Measurements from ENCODE around the gene APOD.

DNA sequence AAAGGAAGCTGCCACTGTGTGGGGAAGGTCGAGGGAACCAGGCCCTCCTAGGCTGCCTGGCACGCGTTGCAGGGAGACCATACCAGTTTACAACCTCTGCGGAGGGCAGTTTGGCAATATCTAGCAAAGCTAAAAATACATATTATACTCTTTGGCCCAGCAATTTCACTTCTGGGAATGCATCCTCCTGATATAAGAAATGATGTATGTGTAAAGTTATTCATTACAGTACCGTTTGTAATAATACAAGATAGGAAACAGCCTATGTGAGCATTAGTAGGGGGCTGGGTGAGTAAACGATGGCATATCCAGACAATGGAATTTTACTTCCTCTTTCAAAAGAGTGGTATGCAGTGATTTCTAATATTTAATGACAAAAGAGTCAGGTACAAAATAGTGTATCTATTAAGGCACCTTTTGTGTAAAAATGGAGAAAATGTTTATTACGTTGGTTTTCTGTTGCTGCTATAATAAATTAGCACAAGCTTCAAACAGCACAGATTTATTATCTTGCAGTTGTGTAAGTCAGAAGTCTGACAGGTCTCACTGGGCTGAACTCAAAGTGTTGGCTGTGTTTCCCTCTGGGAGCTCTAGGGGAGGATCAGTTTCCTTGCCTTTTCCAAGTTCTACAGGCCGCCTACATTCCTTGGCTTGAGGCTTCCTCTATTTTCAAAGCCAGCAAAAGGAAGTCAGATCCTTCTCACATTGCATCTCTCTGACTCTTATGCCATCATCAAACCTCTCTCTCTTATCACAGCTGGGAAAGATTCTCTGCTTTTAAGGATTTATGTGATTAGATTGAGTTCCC lies 9.0 kb downstream of the APOD start:
- no peak for TF ChIP-seq POLR2A (IDR thresholded peaks at IDR 0.05; ENCODE audit: low read length)
- no peak for TF ChIP-seq GATA1 (IDR thresholded peaks at IDR 0.05; ENCODE audit: low read depth, low read length)
